ENCODE measurements around the gene SLC25A46. TPM values are rescaled to one million over a fixed set of nuclear protein-coding genes. Genes with fewer than 3 reads are reported as not detected.
"Not testable (repeated sequence)": the region's sequence is repeated elsewhere in the genome, so short reads cannot be mapped to it uniquely, and the experiment has no call there.

Gene SLC25A46
- total RNA-seq, 1 donor from 2014 or later: 43.6 TPM

- peak; percentile 87 for DNase-seq (ENCODE audit: low spot score)
- no peaks in the 10 kb centered on the region for H3F3A ChIP-seq (ENCODE audit: low read depth)
- no peaks in the 10 kb centered on the region for H4K20me1 ChIP-seq (ENCODE audit: low read depth)
- Mint-ChIP-seq H3K27me3 (ENCODE audit: insufficient read depth, low read depth) (no peaks in the 10 kb centered on the region), H3K4me1 (peaks cover 8% of the 10 kb centered on the region), H3K27ac (peak within 1 kb of the TSS; percentile 51), H3K9me3 (no peaks in the 10 kb centered on the region), H3K36me3 (no peaks in the 10 kb centered on the region), H3K4me3 (peak within 1 kb of the TSS; percentile 82)
- no peak within 1 kb of the TSS for H3K9ac ChIP-seq
- H3K79me2 ChIP-seq (ENCODE audit: low read depth): no peaks in the 10 kb centered on the region
- no peaks in the 10 kb centered on the region for H3K36me3 ChIP-seq
- H2AFZ ChIP-seq (replicated peaks): peak within 1 kb of the TSS; percentile 66
- H3K9me3 ChIP-seq (ENCODE audit: low read depth): no peaks in the 10 kb centered on the region
- H3K27me3 ChIP-seq: peaks cover 8% of the 10 kb centered on the region
- no peaks in the 10 kb centered on the region for H3K4me1 ChIP-seq
- no peak within 1 kb of the TSS for H3K27ac ChIP-seq
- TF ChIP-seq EZH2phosphoT487 (IDR thresholded peaks at IDR 0.05): no peak
- no peak for TF ChIP-seq CTCF (IDR thresholded peaks at IDR 0.05)
- no peak for TF ChIP-seq EZH2 (IDR thresholded peaks at IDR 0.05)
- peak within 1 kb of the TSS; percentile 42 for H3K4me3 ChIP-seq
- peak within 1 kb of the TSS; percentile 67 for H3K4me2 ChIP-seq
Measured at GRCh38 chr5:110726249-110727024, 12.4 kb upstream of the SLC25A46 start, which contains the start of gene TMEM232. TSS of gene TMEM232 (minus strand) at chr5:110726671. CDS start at chr5:110667352, 59,319 bp downstream.

GRCh38 chr5:110727025-110727314 is 11.8 kb upstream of the SLC25A46 start:
- no peaks in the 10 kb centered on the region for H3F3A ChIP-seq (ENCODE audit: low read depth)
- H3K4me1 ChIP-seq: no peaks in the 10 kb centered on the region
- H3K27ac ChIP-seq: no peak overlapping the region
- peak; percentile 5 for DNase-seq (ENCODE audit: low spot score)
- peak overlapping the region; percentile 67 for H3K4me2 ChIP-seq
- H3K4me3 ChIP-seq: peak overlapping the region; percentile 42
- H3K36me3 ChIP-seq: no peaks in the 10 kb centered on the region
- peak overlapping the region; percentile 66 for H2AFZ ChIP-seq (replicated peaks)
- TF ChIP-seq CTCF (IDR thresholded peaks at IDR 0.05) (peak; percentile 30), EZH2 (IDR thresholded peaks at IDR 0.05) (no peak), EZH2phosphoT487 (IDR thresholded peaks at IDR 0.05) (no peak)
- no peak overlapping the region for H3K9ac ChIP-seq
- H4K20me1 ChIP-seq (ENCODE audit: low read depth): no peaks in the 10 kb centered on the region
- Mint-ChIP-seq H3K36me3 (peaks cover 3% of the 10 kb centered on the region), H3K9me3 (peaks cover 2% of the 10 kb centered on the region), H3K4me3 (peak overlapping the region; percentile 82), H3K27ac (peak overlapping the region; percentile 51), H3K4me1 (peaks cover 8% of the 10 kb centered on the region), H3K27me3 (ENCODE audit: insufficient read depth, low read depth) (no peaks in the 10 kb centered on the region)
- peaks cover 8% of the 10 kb centered on the region for H3K27me3 ChIP-seq
- no peaks in the 10 kb centered on the region for H3K9me3 ChIP-seq (ENCODE audit: low read depth)
- no peaks in the 10 kb centered on the region for H3K79me2 ChIP-seq (ENCODE audit: low read depth)

- not testable (repeated sequence) for H3K4me3 Mint-ChIP-seq; H3K4me3 ChIP-seq; H3K9ac ChIP-seq; H3K27ac Mint-ChIP-seq; H2AFZ ChIP-seq (replicated peaks); H3K27me3 Mint-ChIP-seq (ENCODE audit: insufficient read depth, low read depth); H3K79me2 ChIP-seq (ENCODE audit: low read depth); H3F3A ChIP-seq (ENCODE audit: low read depth); H3K9me3 ChIP-seq (ENCODE audit: low read depth); H3K27ac ChIP-seq; H4K20me1 ChIP-seq (ENCODE audit: low read depth); H3K36me3 Mint-ChIP-seq; H3K36me3 ChIP-seq; H3K4me1 ChIP-seq; H3K4me2 ChIP-seq; H3K9me3 Mint-ChIP-seq; DNase-seq (ENCODE audit: low spot score); H3K4me1 Mint-ChIP-seq
- peaks cover 16% of the 10 kb centered on the region for H3K27me3 ChIP-seq
Measured at GRCh38 chr5:110731499-110731898, 7.3 kb upstream of the SLC25A46 start.

GRCh38 chr5:110734101-110734500 is 4.7 kb upstream of the SLC25A46 start:
- no peak overlapping the region for H3K4me3 Mint-ChIP-seq

More at GRCh38 chr5:110734101-110734500, 4.7 kb upstream of the SLC25A46 start:
- Histone ChIP-seq H4K20me1 (ENCODE audit: low read depth) (no peaks in the 10 kb centered on the region), H3K4me3 (no peak overlapping the region), H3K36me3 (no peaks in the 10 kb centered on the region), H3K9ac (no peak overlapping the region), H2AFZ (replicated peaks) (no peak overlapping the region), H3K4me1 (no peaks in the 10 kb centered on the region), H3K27me3 (peaks cover 29% of the 10 kb centered on the region), H3K4me2 (no peak overlapping the region), H3K27ac (no peak overlapping the region), H3K9me3 (ENCODE audit: low read depth) (no peaks in the 10 kb centered on the region), H3F3A (ENCODE audit: low read depth) (peaks cover 3% of the 10 kb centered on the region), H3K79me2 (ENCODE audit: low read depth) (no peaks in the 10 kb centered on the region)
- no peak overlapping the region for H3K27ac Mint-ChIP-seq
- no peaks in the 10 kb centered on the region for H3K27me3 Mint-ChIP-seq (ENCODE audit: insufficient read depth, low read depth)
- peaks cover 5% of the 10 kb centered on the region for H3K36me3 Mint-ChIP-seq
- DNase-seq (ENCODE audit: low spot score): no peak
- H3K4me1 Mint-ChIP-seq: peaks cover 6% of the 10 kb centered on the region
- H3K9me3 Mint-ChIP-seq: peaks cover 2% of the 10 kb centered on the region
- TF ChIP-seq EZH2phosphoT487 (IDR thresholded peaks at IDR 0.05): no peak

Measured in neural progenitor cell (in vitro differentiated cells).